MCF 10A (cell line): ENCODE measurements around the gene IL17RD. TPM values are rescaled to one million over a fixed set of nuclear protein-coding genes. Genes with fewer than 3 reads are reported as not detected.

Experiments
- BruUV-seq: library from RNA; stranded (reverse); fragments of 400-500 nt; replicated peaks from 2 replicates; lab custom pipeline; 2021; lab: Mats Ljungman, UMichigan
- CTCF ChIA-PET: fragments of 300-600 bp; sonication (Branson Sonifier 250); formaldehyde crosslinking; extraction: SDS; loops from one replicate; lab custom pipeline; 2021; ENCODE audit warnings: antibody characterized with exemption, inconsistent platforms; lab: Yijun Ruan, JAX
- POLR2A ChIA-PET: fragments of 300-600, 350-650 bp; sonication (Branson Sonifier 250); formaldehyde crosslinking; extraction: SDS; loops from one replicate; lab custom pipeline; 2020; ENCODE audit warnings: antibody characterized with exemption, inconsistent platforms; lab: Yijun Ruan, JAX
- DNase-seq: peaks from one replicate; pipeline ENCODE4 v3.0.0-alpha.2; 2018; ENCODE audit not compliant: unreplicated experiment
- H3K27ac Mint-ChIP-seq: one replicate; pipeline ENCODE4 v1.8.0; 2022; ENCODE audit warnings: mild to moderate bottlenecking, low read depth, mixed read lengths; ENCODE audit not compliant: unreplicated experiment
- H3K27me3 Mint-ChIP-seq: one replicate; pipeline ENCODE4 v1.8.0; 2022; ENCODE audit warnings: mixed read lengths; ENCODE audit not compliant: insufficient read depth, unreplicated experiment
- H3K36me3 Mint-ChIP-seq: one replicate; pipeline ENCODE4 v1.8.0; 2022; ENCODE audit warnings: mild to moderate bottlenecking, moderate library complexity, mixed read lengths; ENCODE audit not compliant: insufficient read depth, unreplicated experiment
- H3K4me1 Mint-ChIP-seq: one replicate; pipeline ENCODE4 v1.8.0; 2022; ENCODE audit warnings: mixed read lengths; ENCODE audit not compliant: insufficient read depth, unreplicated experiment
- H3K4me3 Mint-ChIP-seq: one replicate; pipeline ENCODE4 v1.8.0; 2022; ENCODE audit warnings: mild to moderate bottlenecking, moderate library complexity, mixed read lengths; ENCODE audit not compliant: unreplicated experiment
- H3K9me3 Mint-ChIP-seq: one replicate; pipeline ENCODE4 v1.8.0; 2022; ENCODE audit warnings: mixed read lengths; ENCODE audit not compliant: unreplicated experiment
- CTCF ChIP-seq: fragments of 200-600 bp; IDR thresholded peaks from one replicate; pipeline ENCODE4 v1.8.0; 2022; ENCODE audit warnings: antibody characterized with exemption, mild to moderate bottlenecking; ENCODE audit not compliant: unreplicated experiment
- intact Hi-C: fragments of 100-400 bp; cut with micrococcal nuclease; formaldehyde crosslinking; loops from 2 replicates; pipeline ENCODE4 v1.14.1; 2022
- total RNA-seq: library from RNA; stranded (reverse); gene quantifications from 2 replicates; pipeline ENCODE4 v1.2.3, GENCODE V29; 2022

IL17RD gene
- total RNA-seq, 1 experiment from 2014 or later: 1.2 TPM

GRCh38 chr3:57169108-57169507 lies 4.0 kb upstream of the IL17RD start:
- POLR2A ChIA-PET: interaction anchor here (0.8 to 1.2 kb wide), 4 partner anchors 55 to 70 kb away, joined by 3 to 4 read pairs (median 4); no protein-coding TSS in a partner anchor
- no peak for DNase-seq
- Mint-ChIP-seq H3K9me3 (no peaks in the 10 kb centered on the region), H3K4me3 (no peak overlapping the region), H3K36me3 (no peaks in the 10 kb centered on the region), H3K27ac (no peak overlapping the region), H3K27me3 (peaks cover 16% of the 10 kb centered on the region), H3K4me1 (peaks cover 7% of the 10 kb centered on the region)
- intact Hi-C loops: loop anchor here (5.0 kb wide), 1 partner anchor 162 kb away; no protein-coding TSS in a partner anchor
- no peak for TF ChIP-seq CTCF
- no TSS peak for BruUV-seq
- CTCF ChIA-PET: interaction anchor here (0.6 to 6.7 kb wide), 19 partner anchors 9 to 858 kb away, joined by 3 to 53 read pairs (median 3); partner anchors contain the start of gene HESX1

- Mint-ChIP-seq H3K27ac (no peak overlapping the region), H3K36me3 (no peaks in the 10 kb centered on the region), H3K4me1 (peaks cover 7% of the 10 kb centered on the region), H3K4me3 (no peak overlapping the region), H3K9me3 (no peaks in the 10 kb centered on the region), H3K27me3 (peaks cover 17% of the 10 kb centered on the region)
- no peak for TF ChIP-seq CTCF
- ChIA-PET CTCF (interaction anchor here (1.0 to 6.7 kb wide), 3 partner anchors 31 to 169 kb away, joined by 4 to 53 read pairs (median 5); partner anchors contain the start of gene HESX1), POLR2A (interaction anchor here (1.2 kb wide), 1 partner anchor 61 kb away, joined by 3 read pairs; no protein-coding TSS in a partner anchor)
- no TSS peak for BruUV-seq
- intact Hi-C loops: loop anchor here (5.0 kb wide), 1 partner anchor 161 kb away; no protein-coding TSS in a partner anchor
- no peak for DNase-seq
Measured at GRCh38 chr3:57168151-57168550, 3.0 kb upstream of the IL17RD start.

GRCh38 chr3:57166660-57167059 lies 1.5 kb upstream of the IL17RD start:
- CTCF ChIA-PET: interaction anchor here (0.6 to 6.7 kb wide), 4 partner anchors 56 to 558 kb away, joined by 3 to 53 read pairs (median 3); no protein-coding TSS in a partner anchor
- Mint-ChIP-seq H3K4me1 (peaks cover 7% of the 10 kb centered on the region), H3K9me3 (no peaks in the 10 kb centered on the region), H3K27ac (no peak overlapping the region), H3K36me3 (no peaks in the 10 kb centered on the region), H3K4me3 (no peak overlapping the region), H3K27me3 (peaks cover 23% of the 10 kb centered on the region)
- no TSS peak for BruUV-seq
- intact Hi-C loops: loop anchor here (5.0 kb wide), 1 partner anchor 159 kb away; no protein-coding TSS in a partner anchor
- no peak for TF ChIP-seq CTCF
- POLR2A ChIA-PET: no interaction called here
- DNase-seq: no peak

GRCh38 chr3:57165641-57166040 lies 488 bp upstream of the IL17RD start:
- TF ChIP-seq CTCF: no peak
- DNase-seq: no peak
- Mint-ChIP-seq H3K9me3 (no peaks in the 10 kb centered on the region), H3K4me1 (peaks cover 7% of the 10 kb centered on the region), H3K4me3 (peak overlapping the region; percentile 78), H3K27me3 (peaks cover 23% of the 10 kb centered on the region), H3K36me3 (peaks cover 6% of the 10 kb centered on the region), H3K27ac (no peak overlapping the region)
- ChIA-PET POLR2A (interaction anchor here (0.6 to 0.7 kb wide), 2 partner anchors 92 to 114 kb away, joined by 3 to 4 read pairs; no protein-coding TSS in a partner anchor), CTCF (interaction anchor here (1.5 to 6.7 kb wide), 2 partner anchors 57 to 169 kb away, joined by 3 to 53 read pairs; no protein-coding TSS in a partner anchor)
- intact Hi-C loops: loop anchor here (5.0 kb wide), 1 partner anchor 158 kb away; no protein-coding TSS in a partner anchor
- no TSS peak for BruUV-seq
